ENCODE data around the gene INO80E.
"Not testable (repeated sequence)": the region's sequence is repeated elsewhere in the genome, so short reads cannot be mapped to it uniquely, and the experiment has no call there.

Gene INO80E

DNA sequence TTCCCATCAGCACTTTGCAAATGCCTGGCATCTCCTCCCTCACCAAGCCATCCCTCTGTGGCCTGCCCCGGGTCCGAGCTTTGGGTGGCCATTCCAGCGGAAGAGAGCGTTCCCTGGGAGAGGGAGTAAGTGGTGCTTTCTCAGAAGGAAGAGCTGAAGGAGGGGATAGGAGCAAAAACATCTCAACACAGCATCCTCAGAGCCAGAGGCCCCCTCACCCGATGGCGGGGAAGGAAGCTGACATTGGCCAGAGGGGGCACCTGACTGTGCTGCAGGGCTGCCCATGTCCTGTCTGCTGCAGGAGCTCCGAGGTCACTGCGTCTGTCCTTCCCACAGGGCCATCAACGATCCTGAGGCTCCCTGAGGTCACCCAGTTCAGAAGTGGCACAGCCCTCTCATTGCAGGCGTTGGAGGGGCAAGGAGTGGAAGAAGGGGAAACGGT, 35.5 kb downstream of the INO80E start:
- DNase-seq (ENCODE audit: low read depth in 2 of 2) = no peak

DNA sequence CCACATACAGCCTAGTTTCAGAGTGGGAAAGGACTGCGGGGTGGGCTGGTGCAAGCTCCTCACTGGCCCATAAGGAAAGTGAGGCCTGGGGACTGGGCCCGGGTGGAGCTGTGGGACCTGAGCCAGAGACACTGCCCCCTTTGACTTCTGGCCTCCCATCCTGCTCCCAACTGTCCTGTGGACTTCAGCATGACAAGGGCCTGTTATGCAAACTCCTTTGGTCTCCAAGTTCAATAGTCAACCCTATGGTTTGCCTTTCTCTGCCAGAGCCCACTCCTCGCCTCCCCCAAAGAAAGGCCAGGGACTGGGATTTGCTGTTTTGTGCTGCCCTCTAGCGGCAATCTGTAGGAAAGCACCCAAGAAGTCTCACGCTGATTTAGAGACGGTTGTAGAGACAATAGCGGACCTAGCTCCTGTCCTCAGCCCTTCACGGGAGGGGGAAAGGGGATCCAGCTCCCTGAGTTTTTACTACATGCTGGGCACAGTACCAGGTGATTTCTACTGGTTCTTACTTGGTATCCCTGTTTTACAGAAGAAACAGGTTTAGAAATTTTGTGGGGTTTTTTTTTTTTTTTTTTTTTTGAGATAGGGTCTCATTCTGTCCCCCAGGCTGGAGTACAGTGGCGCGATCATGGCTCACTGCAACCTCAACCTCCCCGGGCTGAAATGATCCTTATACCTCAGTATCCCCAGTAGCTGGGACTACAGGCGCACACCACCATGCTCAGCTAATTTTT, 36.2 kb downstream of the INO80E start:
- peak; percentile 22 to 29 for DNase-seq (ENCODE audit: low read depth in 2 of 2)

DNA sequence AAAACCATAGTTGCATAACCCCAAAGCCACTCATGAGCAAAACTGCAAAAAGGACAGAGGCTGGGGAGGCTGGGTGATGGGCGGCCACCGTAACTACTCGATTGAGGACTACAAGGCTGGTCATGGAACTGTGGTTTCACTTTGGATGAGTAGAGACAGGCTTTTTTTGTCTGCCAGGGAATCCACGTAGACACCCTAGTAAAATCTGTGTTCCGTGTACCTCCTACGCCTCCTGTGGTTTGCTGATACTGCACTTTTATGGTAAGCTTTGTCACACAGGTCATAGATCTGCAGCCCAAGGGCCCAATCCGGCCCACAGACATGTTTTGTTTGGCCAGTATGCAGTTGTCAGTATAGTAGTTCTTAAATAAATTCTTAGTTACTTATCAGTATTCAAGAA, 37.2 kb downstream of the INO80E start:
- DNase-seq (ENCODE audit: low read depth in 2 of 2) = no peak

DNA sequence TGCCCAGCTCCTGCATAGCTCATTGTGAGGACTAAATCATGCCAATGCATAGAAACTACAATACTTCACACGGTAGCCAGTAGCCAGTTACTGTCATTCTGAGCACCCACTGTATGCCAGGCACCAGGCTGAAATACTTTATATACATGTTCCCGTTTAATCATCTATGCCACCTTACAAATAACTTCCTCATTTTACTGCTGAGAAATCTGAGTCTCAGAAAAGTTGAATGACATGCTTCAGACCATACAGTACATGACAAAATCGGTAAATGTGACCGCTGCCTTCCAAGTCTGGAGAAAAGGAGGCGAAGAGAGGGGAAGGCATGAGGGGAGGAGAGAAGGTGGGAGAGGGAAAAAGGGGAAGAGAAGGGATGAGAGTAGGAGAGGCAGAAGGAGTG, 44.2 kb downstream of the INO80E start:
- no peak for DNase-seq (ENCODE audit: low read depth in 2 of 2)

DNA sequence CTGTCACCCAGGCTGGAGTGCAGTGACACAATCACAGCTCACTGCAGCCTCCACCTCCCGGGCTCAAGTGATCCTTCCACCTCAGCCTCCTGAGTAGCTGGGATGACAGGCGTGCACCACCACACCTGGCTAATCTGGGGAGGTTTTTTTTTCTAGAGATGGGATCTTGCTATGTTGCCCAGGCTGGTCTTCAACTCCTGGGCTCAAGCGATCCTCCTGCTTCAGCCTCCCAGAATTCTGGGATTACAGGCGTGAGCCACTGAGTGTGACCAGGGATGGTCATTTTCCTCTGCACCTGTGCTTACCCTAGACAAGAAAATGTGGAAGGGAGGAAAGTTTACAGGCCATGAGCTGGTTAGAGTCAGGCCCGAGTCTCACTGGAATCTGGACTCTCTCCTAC, 44.6 kb downstream of the INO80E start:
- not testable (repeated sequence) for DNase-seq (ENCODE audit: low read depth in 2 of 2)

- peak in 1 of 2 experiments; percentile 25 for DNase-seq (ENCODE audit: low read depth in 2 of 2)
Measured at GRCh38 chr16:30041841-30042240, 45.8 kb downstream of the INO80E start.

DNA sequence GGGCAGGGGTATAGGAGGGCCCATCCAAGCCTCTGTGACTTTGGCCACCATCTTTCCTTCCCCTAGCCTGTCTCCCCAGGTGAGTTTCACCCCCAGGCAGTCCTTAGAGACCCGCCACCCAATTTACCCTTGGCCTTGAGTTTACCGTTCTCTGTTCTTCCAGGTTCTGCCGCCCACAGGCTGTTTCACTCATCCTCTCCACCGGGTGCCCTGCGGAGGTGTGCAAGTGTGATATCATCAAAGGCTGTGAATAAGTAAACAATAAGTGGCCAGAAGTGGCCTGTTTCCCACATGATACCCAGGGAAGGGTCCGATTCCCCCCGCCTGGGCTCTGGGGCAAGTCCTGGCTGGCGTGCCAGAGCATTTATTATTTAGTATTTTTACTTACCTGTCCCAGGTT, 50.1 kb downstream of the INO80E start:
- DNase-seq (ENCODE audit: low read depth in 2 of 2) = no peak

DNA sequence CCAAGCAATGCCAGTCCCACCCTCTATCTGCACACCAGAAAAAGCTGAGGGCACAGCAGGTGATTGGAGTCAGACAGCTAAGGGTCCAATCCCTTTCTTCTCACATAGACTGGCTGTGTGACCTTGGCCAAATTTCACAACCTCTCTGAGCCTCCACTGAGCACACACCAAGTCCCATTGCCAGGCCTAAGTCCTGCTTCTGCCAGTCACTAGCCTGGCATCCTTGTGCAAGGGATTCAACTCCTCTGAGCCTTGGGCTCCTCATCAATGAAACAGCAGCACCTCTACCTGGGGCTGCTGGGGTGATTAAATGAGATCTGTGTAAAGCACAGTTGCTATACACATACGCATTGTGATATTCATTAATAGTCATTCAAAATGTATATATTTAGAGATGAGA, 50.5 kb downstream of the INO80E start:
- no peak for DNase-seq (ENCODE audit: low read depth in 2 of 2)

DNA sequence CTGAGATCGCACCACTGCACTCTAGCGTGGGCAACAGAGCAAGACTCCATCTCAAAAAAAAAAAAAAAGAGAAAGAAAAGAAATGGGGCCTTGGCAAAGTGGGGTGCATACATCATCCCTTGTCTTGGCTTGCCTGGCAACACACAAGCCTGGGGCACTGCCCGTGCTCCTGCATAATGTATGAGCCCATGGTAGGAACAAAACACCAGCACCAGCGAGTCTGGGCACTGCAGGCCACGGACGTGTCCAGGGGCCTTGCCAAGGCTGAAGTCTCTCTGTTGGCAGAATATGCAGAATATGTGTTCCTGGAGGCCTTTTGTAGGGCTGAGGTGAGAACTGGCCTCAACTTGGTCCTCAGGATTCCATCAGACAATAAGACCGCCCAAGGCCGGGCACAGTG, 53.8 kb downstream of the INO80E start:
- no peak for DNase-seq (ENCODE audit: low read depth in 2 of 2)

DNA sequence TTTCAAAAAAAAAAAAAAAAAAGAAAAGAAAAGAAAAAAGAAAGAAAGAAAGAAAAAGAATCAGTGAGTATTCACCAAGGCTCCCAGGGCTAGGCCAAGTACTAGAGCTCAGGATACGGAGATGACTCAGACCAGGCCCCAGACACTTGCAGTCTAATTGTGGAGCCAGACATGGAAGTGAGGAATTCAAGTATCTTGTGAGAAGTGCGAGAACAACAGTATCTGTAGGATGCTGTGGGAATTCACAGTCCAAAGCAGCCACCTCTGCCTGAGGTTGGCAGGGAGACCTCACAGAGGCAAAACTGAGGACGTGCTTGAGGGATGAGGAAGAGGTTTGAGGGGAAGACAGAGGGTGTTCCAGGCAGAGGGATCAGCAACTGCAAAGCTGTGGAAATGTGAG, 55.5 kb downstream of the INO80E start:
- peak; percentile 22 to 25 for DNase-seq (ENCODE audit: low read depth in 2 of 2)

GRCh38 chr16:30052671-30053372, 56.8 kb downstream of the INO80E start:
- peak; percentile 72 to 75 for DNase-seq (ENCODE audit: low read depth in 2 of 2)

DNA sequence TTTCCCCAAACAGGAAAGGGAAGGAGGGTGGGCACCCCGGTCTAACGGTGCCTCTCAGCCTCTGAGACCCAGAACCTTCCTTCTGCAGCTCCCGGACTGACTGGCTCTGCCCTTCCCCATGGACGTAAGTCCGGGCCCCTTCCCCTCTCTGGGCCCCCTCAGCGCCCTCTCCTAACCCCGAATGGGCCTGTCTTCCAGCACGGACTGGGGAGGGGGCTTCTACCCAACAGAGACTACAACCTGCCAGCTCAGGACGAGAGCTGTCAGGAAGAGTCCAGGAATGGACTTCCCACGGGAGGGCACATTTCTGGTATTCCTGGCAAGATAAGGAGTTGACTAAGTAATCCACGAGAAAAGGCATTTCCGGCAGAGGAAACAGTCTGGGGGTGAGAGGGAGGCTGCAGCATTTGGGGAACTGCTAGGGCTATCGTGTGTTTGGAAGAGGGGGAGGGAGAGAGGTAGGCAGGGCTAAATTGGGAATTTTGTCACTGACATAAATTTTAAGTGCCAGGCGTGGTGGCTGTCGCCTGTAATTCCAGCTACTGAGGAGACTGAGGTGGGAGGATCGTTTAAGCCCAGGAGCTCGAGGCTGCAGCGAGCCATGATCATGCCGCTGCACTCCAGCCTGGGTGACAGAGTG, 57.5 kb downstream of the INO80E start:
- DNase-seq (ENCODE audit: low read depth in 2 of 2) = peak in 1 of 2 experiments; percentile 20

DNA sequence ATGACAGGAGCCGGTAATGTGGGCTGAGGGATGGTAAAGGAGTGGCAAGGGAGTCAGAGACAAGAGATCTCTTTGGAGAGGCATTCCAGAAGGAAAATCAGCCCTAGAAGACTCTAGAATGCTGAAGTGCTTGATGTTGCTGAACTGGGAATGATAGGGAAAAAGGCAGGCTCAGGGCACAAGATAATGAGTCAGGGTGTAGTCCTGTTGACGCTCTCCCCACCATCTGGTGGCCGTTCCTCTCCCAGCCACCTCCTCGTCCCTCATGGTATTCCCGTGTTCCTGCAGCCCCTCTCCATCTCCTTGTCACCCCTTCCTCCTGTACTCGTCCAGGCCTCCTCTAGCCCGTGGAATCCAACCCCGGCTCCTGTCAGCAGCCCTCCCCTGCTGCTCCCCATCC, 58.4 kb downstream of the INO80E start:
- no peak for DNase-seq (ENCODE audit: low read depth in 2 of 2)

DNA sequence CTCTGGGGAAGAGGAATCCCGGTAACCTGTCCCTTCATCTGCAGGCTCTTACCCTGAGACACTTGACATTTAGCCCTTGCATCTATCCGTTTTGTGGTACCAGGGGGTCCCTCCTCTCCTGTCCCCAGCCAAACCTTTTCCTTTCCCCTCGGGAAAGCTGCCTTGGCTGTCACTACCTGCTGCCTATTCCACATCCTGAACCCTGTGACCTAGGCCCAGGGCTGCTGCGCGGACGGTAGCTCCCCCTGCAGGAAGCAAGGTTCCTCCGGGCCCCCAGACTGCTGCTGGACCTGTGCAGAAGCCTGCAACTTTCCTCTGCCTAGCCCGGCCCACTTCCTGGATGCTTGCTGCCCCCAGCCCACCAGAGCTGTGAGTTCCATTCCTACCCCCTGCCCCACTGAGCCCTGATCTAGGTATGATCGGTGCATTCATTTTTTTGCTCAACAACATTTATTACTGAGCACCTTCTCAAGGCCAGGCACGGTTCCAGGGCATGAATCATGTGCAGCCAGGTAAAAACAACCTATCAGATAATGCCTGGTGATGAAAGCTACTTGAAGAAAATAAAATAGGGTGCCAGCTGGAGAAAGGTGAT, 59.0 kb downstream of the INO80E start:
- DNase-seq (ENCODE audit: low read depth in 2 of 2) = no peak

Measured in fibroblast of skin of left quadriceps (primary cell).